AG10803 (cell line): ENCODE data around the gene MYCBP.

ENCODE experiments used
- DNase-seq: peaks from one replicate; pipeline ENCODE4 v3.0.0; 2010; ENCODE audit warnings: low read depth
- H3K4me3 ChIP-seq: 2 replicates; pipeline ENCODE4 v1.5.1; 2011; ENCODE audit warnings: mild to moderate bottlenecking, low read length, control low read depth
- TF ChIP-seq, protein P1 (sequence below): conservative IDR thresholded peaks from 2 replicates; pipeline ENCODE4 v1.5.1; 2011; ENCODE audit warnings: mild to moderate bottlenecking, low read length, control low read depth, inconsistent platforms

Gene MYCBP

DNA sequence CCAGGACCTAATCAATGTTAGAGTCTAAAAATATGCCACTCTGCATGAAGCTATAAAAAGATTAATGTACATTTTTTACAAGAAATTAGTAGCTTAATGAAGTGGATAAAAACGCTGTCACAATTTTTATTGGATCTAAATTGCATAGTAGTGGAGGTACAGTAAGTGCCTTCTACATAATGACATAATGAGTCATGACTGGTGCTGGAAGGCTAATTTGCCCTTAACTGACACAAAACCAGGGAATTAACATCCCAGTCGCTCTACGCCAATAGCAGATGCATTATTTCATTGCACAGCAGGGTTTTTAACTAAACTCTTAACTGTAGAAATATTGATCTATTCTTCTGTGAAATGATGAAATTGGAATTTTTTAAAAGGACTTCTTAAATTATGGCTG, 46.9 kb downstream of the MYCBP start:
- TF ChIP-seq, protein P1, sequence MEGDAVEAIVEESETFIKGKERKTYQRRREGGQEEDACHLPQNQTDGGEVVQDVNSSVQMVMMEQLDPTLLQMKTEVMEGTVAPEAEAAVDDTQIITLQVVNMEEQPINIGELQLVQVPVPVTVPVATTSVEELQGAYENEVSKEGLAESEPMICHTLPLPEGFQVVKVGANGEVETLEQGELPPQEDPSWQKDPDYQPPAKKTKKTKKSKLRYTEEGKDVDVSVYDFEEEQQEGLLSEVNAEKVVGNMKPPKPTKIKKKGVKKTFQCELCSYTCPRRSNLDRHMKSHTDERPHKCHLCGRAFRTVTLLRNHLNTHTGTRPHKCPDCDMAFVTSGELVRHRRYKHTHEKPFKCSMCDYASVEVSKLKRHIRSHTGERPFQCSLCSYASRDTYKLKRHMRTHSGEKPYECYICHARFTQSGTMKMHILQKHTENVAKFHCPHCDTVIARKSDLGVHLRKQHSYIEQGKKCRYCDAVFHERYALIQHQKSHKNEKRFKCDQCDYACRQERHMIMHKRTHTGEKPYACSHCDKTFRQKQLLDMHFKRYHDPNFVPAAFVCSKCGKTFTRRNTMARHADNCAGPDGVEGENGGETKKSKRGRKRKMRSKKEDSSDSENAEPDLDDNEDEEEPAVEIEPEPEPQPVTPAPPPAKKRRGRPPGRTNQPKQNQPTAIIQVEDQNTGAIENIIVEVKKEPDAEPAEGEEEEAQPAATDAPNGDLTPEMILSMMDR, result no peak
- no peak for DNase-seq

DNA sequence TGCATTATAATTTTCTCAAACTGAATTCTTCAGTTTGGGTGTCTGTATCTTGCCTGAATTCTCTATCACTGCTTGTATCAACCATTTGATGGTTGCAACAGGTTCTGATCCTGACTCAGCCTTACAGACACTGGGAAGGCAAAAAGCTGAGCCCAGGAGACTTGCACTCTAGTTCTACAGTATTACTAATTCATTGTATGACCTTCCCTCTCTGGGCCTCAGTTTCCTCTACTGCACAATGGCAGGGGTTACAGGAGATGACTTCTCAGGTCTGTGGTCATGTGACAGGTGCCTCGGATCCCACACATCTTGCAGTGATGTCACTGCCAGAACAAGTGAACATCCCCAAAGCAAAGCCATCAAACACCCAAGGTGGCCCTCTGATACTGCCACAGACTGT, 52.3 kb downstream of the MYCBP start:
- H3K4me3 ChIP-seq, result no peak overlapping the region
- no peak for DNase-seq
- TF ChIP-seq, protein P1, result no peak

More for the DNA sequence above, 46.9 kb downstream of the MYCBP start:
- H3K4me3 ChIP-seq, result no peak overlapping the region

DNA sequence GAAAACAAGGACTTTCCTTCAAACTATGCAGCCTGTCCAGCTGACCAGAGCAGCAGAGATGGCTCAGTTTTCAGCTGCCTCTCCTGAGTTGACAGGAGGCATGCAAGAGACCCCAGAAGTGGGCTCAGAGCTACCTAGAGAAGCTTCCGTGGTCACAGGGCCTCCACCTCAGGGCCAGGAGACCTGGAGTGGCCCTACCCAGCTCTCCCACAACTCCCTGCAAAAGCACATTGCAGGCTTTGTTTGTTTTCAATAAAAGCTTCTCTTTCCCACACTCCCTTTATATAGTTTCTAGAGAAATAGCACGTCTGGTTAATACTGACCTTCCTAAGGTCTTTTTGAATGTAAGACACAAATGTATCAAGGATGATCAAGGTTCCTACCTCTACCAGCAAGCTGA, 53.6 kb downstream of the MYCBP start:
- TF ChIP-seq, protein P1, result no peak
- no peak overlapping the region for H3K4me3 ChIP-seq
- no peak for DNase-seq

DNA sequence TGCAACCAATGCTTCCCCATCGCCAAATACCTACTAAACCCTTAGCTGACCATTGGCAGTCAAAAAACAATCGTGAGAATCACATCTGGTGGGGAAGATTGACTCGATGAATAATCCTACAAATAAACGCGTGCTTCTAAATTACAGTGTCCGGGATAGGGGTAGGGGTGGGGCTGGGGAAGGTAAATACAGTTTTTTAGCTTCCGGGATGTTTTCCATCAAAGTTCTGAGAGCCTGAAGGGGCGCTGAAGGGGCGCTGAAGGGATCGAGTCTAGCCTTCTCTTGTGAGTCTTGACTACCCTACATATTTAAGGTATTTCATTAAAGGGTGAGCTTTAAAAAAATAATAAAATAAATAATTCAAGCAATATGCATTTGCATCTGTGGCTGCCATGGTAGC, 54.1 kb downstream of the MYCBP start:
- TF ChIP-seq, protein P1, result no peak
- no peak overlapping the region for H3K4me3 ChIP-seq
- DNase-seq, result no peak

DNA sequence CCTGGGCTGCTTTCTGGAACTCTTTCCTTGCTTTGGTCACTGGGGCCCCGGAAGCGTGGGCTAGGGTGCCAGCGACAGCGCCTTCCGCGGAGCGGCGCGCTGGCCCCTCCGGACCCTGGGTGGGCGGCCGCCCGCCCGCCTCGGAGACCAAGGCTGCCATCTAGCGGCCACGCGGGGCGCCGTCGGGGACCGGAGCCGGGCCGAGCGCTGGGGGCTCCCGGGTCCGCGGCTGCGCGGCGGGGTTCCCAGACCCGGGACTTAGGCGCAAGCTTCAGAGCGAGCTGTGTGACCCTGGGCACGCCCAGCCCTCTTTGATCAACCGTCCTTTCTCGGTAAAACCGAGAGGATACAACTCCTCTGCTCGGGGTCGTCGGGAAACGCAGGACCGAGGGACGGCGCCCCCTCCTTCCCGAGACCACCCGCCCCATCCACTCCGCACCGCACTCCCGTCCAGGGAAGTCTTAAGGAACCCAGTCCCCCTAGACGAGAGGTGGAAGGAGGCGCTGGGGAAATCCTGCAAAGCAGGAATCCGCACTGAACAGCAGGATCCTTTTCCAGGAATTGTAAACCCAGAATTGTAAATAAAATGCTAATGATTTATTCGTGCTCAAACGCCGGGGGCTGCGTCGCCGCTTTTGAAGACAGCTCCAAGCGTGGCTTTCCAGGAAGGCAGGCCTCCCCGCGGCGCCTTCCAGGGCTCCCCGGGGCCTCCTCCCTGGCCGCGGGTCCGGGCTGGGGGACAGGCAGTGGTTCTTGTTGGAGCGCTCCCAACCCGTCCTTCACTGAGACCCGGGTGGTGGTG, 54.8 kb downstream of the MYCBP start:
- no peak for DNase-seq
- TF ChIP-seq, protein P1, result peak; percentile 27
- no peak overlapping the region for H3K4me3 ChIP-seq

DNA sequence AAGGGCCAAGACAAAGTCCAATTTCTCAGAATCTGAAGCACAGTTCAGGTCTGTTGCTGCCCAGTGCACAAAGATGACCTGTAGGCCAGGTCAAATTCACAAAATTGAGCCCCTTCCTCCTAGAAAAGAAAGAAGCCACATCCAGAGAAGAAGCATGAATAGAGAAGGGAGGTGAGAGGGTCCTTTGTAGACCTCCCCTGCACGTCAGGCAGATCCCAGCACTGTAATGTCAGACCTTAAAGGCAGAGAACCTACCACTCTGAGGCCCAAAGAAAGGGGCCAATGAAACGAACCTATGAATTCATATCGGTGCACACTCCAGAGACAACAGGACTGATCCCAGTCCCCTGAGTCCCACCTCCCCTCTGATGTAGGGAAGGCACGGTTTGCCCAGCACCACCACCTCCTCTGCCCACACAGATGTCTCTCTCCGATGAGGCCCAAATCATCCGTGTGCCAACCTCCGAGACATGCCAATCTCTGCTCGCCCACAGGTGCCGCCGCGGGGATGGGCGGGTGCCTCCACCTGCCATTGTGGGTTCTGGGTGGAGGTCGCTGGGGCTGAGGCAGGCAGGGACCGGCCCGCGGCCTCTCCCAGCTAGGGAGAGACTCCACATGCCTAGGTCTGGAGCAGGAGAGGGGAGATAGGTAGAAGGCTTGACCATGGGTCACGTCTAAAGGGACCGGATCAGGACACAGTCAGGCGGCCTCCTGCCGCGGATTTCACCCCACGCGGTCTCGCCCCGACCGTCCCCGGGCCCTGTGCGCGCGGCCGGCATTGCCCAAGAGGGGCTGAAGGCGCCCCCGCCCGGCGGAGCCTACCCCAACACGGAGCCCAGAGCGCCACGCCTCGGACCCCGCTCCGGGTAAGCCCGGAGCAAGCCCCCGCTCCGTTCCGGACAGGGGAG, 55.6 kb downstream of the MYCBP start:
- no peak overlapping the region for H3K4me3 ChIP-seq
- TF ChIP-seq, protein P1, result no peak
- DNase-seq, result no peak
